Upper lobe of left lung (tissue), 6 donors: ENCODE results near the gene NME7. TPM values are rescaled to one million over a fixed set of nuclear protein-coding genes. Genes with fewer than 3 reads are reported as not detected.

Experiments used
- ATAC-seq, 2 donors: fragments of 200-7000 bp; cut with Tn5 transposase; one replicate each; pipeline ENCODE4 v1.9.1; 2022; ENCODE audit warnings: mild to moderate bottlenecking in 2 of 2, moderate library complexity in 2 of 2; ENCODE audit not compliant: low FRiP score in 2 of 2
- DNase-seq, 2 donors: peaks; one replicate each; pipeline ENCODE4 v3.0.0-alpha.2; 2019 to 2020
- H3K27ac ChIP-seq, 4 donors: fragments of 200-600 bp; sonication (generic); one replicate each; pipeline ENCODE4 v1.5.1; 2016 to 2019
- H3K27me3 ChIP-seq, 4 donors: fragments of 200-600 bp; sonication (generic); one replicate each; pipeline ENCODE4 v1.5.1; 2017 to 2019
- H3K36me3 ChIP-seq, 4 donors: fragments of 200-600 bp; sonication (generic); one replicate each; pipeline ENCODE4 v1.5.1; 2016 to 2019
- H3K4me1 ChIP-seq, 4 donors: fragments of 200-600 bp; sonication (generic); one replicate each; pipeline ENCODE4 v1.5.1; 2018 to 2019
- H3K4me3 ChIP-seq, 4 donors: fragments of 200-600 bp; sonication (generic); one replicate each; pipeline ENCODE4 v1.5.1; 2017 to 2019; ENCODE audit warnings: mild to moderate bottlenecking in 2 of 4, moderate library complexity in 1 of 4
- H3K9me3 ChIP-seq, 4 donors: fragments of 200-600 bp; sonication (generic); one replicate each; pipeline ENCODE4 v1.5.1; 2018 to 2019
- EP300 ChIP-seq, 4 donors: sonication (generic); formaldehyde crosslinking; IDR thresholded peaks; one replicate each; pipeline ENCODE4 v1.5.1; 2017; ENCODE audit warnings: antibody characterized with exemption in 4 of 4, control low read depth in 2 of 4
- POLR2A ChIP-seq, 4 donors: fragments of 450-650 bp; IDR thresholded peaks; one replicate each; pipeline ENCODE4 v1.5.1; 2016 to 2017; ENCODE audit warnings: antibody characterized with exemption in 4 of 4, mild to moderate bottlenecking in 2 of 4
- POLR2AphosphoS5 ChIP-seq, 2 donors: sonication (generic); formaldehyde crosslinking; IDR thresholded peaks; one replicate each; pipeline ENCODE4 v1.5.1; 2017; ENCODE audit warnings: antibody characterized with exemption in 2 of 2
- WGBS, 2 donors: methylation state at CpG; one replicate each; pipeline ENCODE4 v1.1.5; 2017 to 2018; 5-methylcytosine and 5-hydroxymethylcytosine counted together
- total RNA-seq, 6 donors: library from RNA; depleted of rRNA in 4 of 6; stranded (reverse); fragments of >200 nt in 4 of 6; gene quantifications; one replicate each; pipeline versions ENCODE4 v1.1.0 to v1.2.1, GENCODE V29; 2016 to 2021
- TF ChIP-seq, protein P1 (sequence below), 6 experiments: fragments of 450-650 bp in 4 of 6; fragments of 200-600 bp in 2 of 6; sonication (generic) in 2 of 6; IDR thresholded peaks; one replicate each; pipeline ENCODE4 v1.5.1; 2016 to 2019; ENCODE audit warnings: antibody characterized with exemption in 6 of 6
- donor health status: DM: no; HTN: no; CAD: no; lungs with moderate emphysema.
- donor health status: DM: no; HTN: yes; CAD: no; lungs with severe emphysema.

Gene NME7
- total RNA-seq, 6 donors from 2014 or later = 9.8 to 24.1 (median 12.1) TPM

DNA sequence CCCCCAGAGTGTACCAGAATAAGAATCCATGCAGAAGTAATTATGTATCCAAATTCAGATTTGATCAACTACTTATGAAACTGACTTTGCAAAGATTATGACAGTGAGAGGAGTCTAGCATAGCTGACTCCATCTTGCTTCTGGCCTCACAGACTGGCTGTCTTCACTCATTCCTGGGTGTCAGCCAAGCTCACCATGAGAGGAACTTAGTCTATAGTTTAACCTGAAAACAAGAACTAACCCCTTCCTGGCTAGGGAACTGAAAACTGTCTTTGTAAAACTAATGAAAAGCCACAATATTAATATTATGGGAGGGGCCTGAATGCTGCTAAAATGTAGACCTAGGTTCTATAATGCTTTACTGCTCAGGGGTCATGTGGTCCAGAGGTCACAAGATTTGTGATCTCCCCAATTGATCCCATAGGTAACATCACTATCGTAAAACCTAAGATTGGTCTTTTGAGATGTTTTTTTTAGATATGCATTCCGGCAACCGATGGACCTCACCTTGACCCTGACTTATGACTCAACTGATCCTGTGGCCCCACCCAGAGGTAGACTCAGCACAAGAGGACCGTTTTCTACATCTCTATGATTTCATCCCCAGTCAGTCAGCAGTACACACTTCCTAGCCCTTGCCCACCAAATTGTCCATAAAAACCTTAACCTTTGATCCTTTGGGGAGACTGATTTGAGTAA is 206.0 kb downstream of the NME7 start:
- no peak overlapping the region for H3K4me3 ChIP-seq
- H3K9me3 ChIP-seq = no peaks in the 10 kb centered on the region
- ATAC-seq (no peak), DNase-seq (no peak)
- H3K27ac ChIP-seq = no peak overlapping the region
- WGBS, 2 donors = 88 to 96% methylated on average over 4 of the region's 4 CpGs
- H3K27me3 ChIP-seq = no peaks in the 10 kb centered on the region
- TF ChIP-seq POLR2A (IDR thresholded peaks at IDR 0.05) (no peak), EP300 (IDR thresholded peaks at IDR 0.05) (no peak), POLR2AphosphoS5 (IDR thresholded peaks at IDR 0.05) (no peak)
- TF ChIP-seq, protein P1, sequence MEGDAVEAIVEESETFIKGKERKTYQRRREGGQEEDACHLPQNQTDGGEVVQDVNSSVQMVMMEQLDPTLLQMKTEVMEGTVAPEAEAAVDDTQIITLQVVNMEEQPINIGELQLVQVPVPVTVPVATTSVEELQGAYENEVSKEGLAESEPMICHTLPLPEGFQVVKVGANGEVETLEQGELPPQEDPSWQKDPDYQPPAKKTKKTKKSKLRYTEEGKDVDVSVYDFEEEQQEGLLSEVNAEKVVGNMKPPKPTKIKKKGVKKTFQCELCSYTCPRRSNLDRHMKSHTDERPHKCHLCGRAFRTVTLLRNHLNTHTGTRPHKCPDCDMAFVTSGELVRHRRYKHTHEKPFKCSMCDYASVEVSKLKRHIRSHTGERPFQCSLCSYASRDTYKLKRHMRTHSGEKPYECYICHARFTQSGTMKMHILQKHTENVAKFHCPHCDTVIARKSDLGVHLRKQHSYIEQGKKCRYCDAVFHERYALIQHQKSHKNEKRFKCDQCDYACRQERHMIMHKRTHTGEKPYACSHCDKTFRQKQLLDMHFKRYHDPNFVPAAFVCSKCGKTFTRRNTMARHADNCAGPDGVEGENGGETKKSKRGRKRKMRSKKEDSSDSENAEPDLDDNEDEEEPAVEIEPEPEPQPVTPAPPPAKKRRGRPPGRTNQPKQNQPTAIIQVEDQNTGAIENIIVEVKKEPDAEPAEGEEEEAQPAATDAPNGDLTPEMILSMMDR (IDR thresholded peaks at IDR 0.05) = no peak
- H3K4me1 ChIP-seq = no peaks in the 10 kb centered on the region
- H3K36me3 ChIP-seq = no peaks in the 10 kb centered on the region

DNA sequence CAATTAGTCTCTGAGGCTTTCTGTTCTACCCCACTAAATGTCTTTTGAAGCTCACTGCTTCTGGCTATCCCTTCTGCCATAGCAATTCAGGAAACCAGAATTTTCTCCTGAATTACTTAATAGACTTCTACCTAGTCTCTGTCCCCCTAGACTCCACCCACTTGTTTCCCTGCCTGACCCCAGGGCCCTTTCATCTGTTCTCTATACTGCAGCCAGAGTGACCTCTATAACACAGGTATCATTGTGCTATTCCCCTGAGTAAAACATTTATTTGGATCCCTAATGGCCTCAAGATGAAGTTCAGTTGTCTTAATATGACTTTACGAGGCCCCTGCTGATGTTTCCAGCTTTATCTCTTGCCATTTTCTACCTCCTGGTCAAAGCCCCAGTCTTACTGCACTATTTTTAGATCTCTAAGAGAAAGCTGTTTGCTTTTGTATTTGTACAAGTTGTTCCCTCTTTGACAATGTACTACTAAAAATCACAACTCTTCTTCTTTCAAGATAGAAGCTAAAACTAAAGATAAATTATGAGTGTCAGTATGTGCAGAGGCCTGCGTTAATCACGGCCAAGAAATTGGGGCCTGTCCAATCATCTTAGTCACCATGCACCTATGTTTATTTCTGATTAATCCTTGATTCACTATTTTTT is 206.6 kb downstream of the NME7 start:
- no peak for DNase-seq
- Histone ChIP-seq H3K27me3 (no peaks in the 10 kb centered on the region), H3K27ac (no peak overlapping the region), H3K36me3 (no peaks in the 10 kb centered on the region), H3K9me3 (no peaks in the 10 kb centered on the region), H3K4me1 (no peaks in the 10 kb centered on the region), H3K4me3 (no peak overlapping the region)
- TF ChIP-seq POLR2AphosphoS5 (IDR thresholded peaks at IDR 0.05) = no peak
- no peak for TF ChIP-seq EP300 (IDR thresholded peaks at IDR 0.05)
- TF ChIP-seq, protein P1 (IDR thresholded peaks at IDR 0.05) = no peak
- no peak for TF ChIP-seq POLR2A (IDR thresholded peaks at IDR 0.05)
- ATAC-seq = no peak
- WGBS, 2 donors = 80 to 91% methylated on average over 3 of the region's 3 CpGs

- DNase-seq = no peak
- ATAC-seq = no peak
- 94 to 97% methylated on average over 3 of the region's 3 CpGs for WGBS, 2 donors
- Histone ChIP-seq H3K4me3 (no peak overlapping the region), H3K27ac (no peak overlapping the region), H3K4me1 (no peaks in the 10 kb centered on the region), H3K9me3 (no peaks in the 10 kb centered on the region), H3K27me3 (no peaks in the 10 kb centered on the region), H3K36me3 (no peaks in the 10 kb centered on the region)
- TF ChIP-seq EP300 (IDR thresholded peaks at IDR 0.05) (no peak), POLR2A (IDR thresholded peaks at IDR 0.05) (no peak), POLR2AphosphoS5 (IDR thresholded peaks at IDR 0.05) (no peak)
- TF ChIP-seq, protein P1 (IDR thresholded peaks at IDR 0.05) = no peak
Observed at GRCh38 chr1:169156580-169156979, 211.0 kb downstream of the NME7 start.

DNA sequence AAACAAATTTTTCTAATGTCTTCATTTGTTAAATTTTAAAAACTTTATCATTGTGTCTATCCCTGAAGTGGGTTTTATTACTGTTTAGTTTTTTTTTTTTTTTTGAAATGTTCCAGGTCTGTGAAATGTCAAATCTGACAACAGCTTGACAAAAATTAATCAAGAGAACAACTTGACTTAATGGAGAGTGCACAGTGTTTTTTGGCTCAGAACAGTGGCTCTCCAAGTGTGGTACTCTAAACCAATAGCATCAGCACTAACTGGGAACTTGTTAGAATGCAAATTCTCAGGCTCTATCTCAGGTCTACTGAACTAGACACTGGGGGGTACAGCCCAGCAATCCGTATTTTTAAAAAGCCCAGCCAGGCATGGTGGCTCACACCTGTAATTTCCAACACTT is 211.9 kb downstream of the NME7 start:
- 0 to 100% methylated on average over 1 of the region's 1 CpG for WGBS, 2 donors
- no peaks in the 10 kb centered on the region for H3K9me3 ChIP-seq

More for the DNA sequence above, 211.9 kb downstream of the NME7 start:
- DNase-seq (no peak), ATAC-seq (no peak)
- Histone ChIP-seq H3K36me3 (no peaks in the 10 kb centered on the region), H3K27ac (no peak overlapping the region), H3K27me3 (no peaks in the 10 kb centered on the region), H3K4me3 (no peak overlapping the region), H3K4me1 (no peaks in the 10 kb centered on the region)
- TF ChIP-seq POLR2A (IDR thresholded peaks at IDR 0.05) (no peak), POLR2AphosphoS5 (IDR thresholded peaks at IDR 0.05) (no peak), EP300 (IDR thresholded peaks at IDR 0.05) (no peak)
- TF ChIP-seq, protein P1 (IDR thresholded peaks at IDR 0.05) = no peak
